K562 (cell line): ENCODE data around the gene TRMT1. TPM values are rescaled to one million over a fixed set of nuclear protein-coding genes. Genes with fewer than 3 reads are reported as not detected.

Source experiments
- CEBPG ChIP-seq, 3 experiments: fragments of 200-800 bp in 1 of 3; sonication (Bioruptor generic) in 1 of 3; sonication (generic) in 1 of 3; formaldehyde crosslinking in 1 of 3; IDR thresholded peaks in 2 of 3; conservative IDR thresholded peaks in 1 of 3; 2 replicates each; pipeline versions ENCODE4 v1.6.1 to v1.8.0; 2016 to 2022; ENCODE audit warnings: missing compliant biosample characterization in 2 of 3, missing genetic modification characterization in 2 of 3, mild to moderate bottlenecking in 1 of 3, missing genetic modification reagents in 1 of 3
- CHD7 ChIP-seq: fragments of 200-600 bp; sonication (generic); IDR thresholded peaks from one replicate; pipeline ENCODE4 v1.6.1; 2012; ENCODE audit warnings: mild to moderate bottlenecking, low read depth, low read length, inconsistent platforms
- CREM ChIP-seq: IDR thresholded peaks from 2 replicates; pipeline ENCODE4 v1.6.1; 2014; ENCODE audit warnings: antibody characterized with exemption, low read depth
- CTBP1 ChIP-seq: fragments of 450-650 bp; IDR thresholded peaks from 2 replicates; pipeline ENCODE4 v1.6.1; 2016; ENCODE audit warnings: borderline replicate concordance
- ESRRB ChIP-seq: fragments of 250-450 bp; sonication (Bioruptor Pico); IDR thresholded peaks from 2 replicates; pipeline ENCODE4 v1.5.0; 2020; ENCODE audit warnings: mild to moderate bottlenecking, moderate library complexity, borderline replicate concordance
- LCOR ChIP-seq: sonication (generic); formaldehyde crosslinking; IDR thresholded peaks from 2 replicates; pipeline ENCODE4 v1.8.0; 2022; ENCODE audit warnings: mild to moderate bottlenecking, missing genetic modification reagents
- MCM7 ChIP-seq, 2 experiments: fragments of 450-650 bp; IDR thresholded peaks; 2 replicates each; pipeline ENCODE4 v1.6.1; 2016 to 2018
- NBN ChIP-seq: fragments of 450-650 bp; IDR thresholded peaks from 2 replicates; pipeline ENCODE4 v1.6.1; 2016; ENCODE audit warnings: low read depth, mild to moderate bottlenecking
- NRF1 ChIP-seq, 2 experiments: fragments of 450-650 bp; IDR thresholded peaks in 1 of 2; conservative IDR thresholded peaks in 1 of 2; 2 replicates each; pipeline ENCODE4 v1.6.1; 2014; ENCODE audit warnings: mild to moderate bottlenecking in 2 of 2
- RFX1 ChIP-seq: fragments of 450-650 bp; IDR thresholded peaks from 2 replicates; pipeline ENCODE4 v1.6.1; 2016; ENCODE audit warnings: mild to moderate bottlenecking, moderate library complexity
- RNF2 ChIP-seq: sonication (generic); IDR thresholded peaks from 2 replicates; pipeline ENCODE4 v1.6.1; 2016
- SRSF1 ChIP-seq: fragments of 200-400 bp; formaldehyde crosslinking; IDR thresholded peaks from 2 replicates; pipeline ENCODE4 v1.6.1; 2017; ENCODE audit warnings: mild to moderate bottlenecking, low read depth, low read length, moderate library complexity
- TBP ChIP-seq: optimal IDR thresholded peaks from 2 replicates; pipeline ENCODE3; 2011; ENCODE audit warnings: low read depth, low read length, improper control_type of control experiment
- ZNF165 ChIP-seq: fragments of 250-450 bp; sonication (Bioruptor Pico); IDR thresholded peaks from 2 replicates; pipeline ENCODE4 v1.4.0; 2020; ENCODE audit warnings: borderline replicate concordance
- ZNF23 ChIP-seq: fragments of 250-450 bp; sonication (Bioruptor Pico); IDR thresholded peaks from 2 replicates; pipeline ENCODE4 v1.4.0; 2020; ENCODE audit warnings: mild to moderate bottlenecking
- ZNF239 ChIP-seq: fragments of 250-450 bp; sonication (Bioruptor Pico); IDR thresholded peaks from 2 replicates; pipeline ENCODE4 v1.4.0; 2020; ENCODE audit warnings: mild to moderate bottlenecking
- ZNF551 ChIP-seq: fragments of 250-450 bp; sonication (Bioruptor Pico); IDR thresholded peaks from 2 replicates; pipeline ENCODE4 v1.5.0; 2021; ENCODE audit warnings: mild to moderate bottlenecking, moderate library complexity
- ZNF75A ChIP-seq: fragments of 450-650 bp; formaldehyde crosslinking; IDR thresholded peaks from 2 replicates; pipeline ENCODE4 v1.4.0; 2020; ENCODE audit warnings: mild to moderate bottlenecking
- ZNF785 ChIP-seq: fragments of 250-450 bp; sonication (Bioruptor Pico); IDR thresholded peaks from 2 replicates; pipeline ENCODE4 v1.4.0; 2020; ENCODE audit warnings: mild to moderate bottlenecking
- polyA plus RNA-seq, 8 experiments: library from polyadenylated mRNA; depleted of rRNA in 4 of 8; stranded (reverse) in 5 of 8; unstranded in 3 of 8; fragments of >200 nt; fragmentation: Nextera tagmentation in 2 of 8; fragmentation: Illumina TruSeq in 1 of 8; extraction: Ambion mirVana in 2 of 8; extraction: Trizol in 1 of 8; gene quantifications; 2 replicates each; pipeline versions ENCODE4 v1.2.1 to v1.2.3, GENCODE V29; 2011 to 2014; ENCODE audit warnings: inconsistent platforms in 1 of 8, missing spikeins in 1 of 8
- total RNA-seq, 7 experiments: library from RNA; depleted of rRNA in 6 of 7; stranded (reverse); fragments of >200 nt in 6 of 7; fragmentation: Illumina TruSeq in 2 of 7; extraction: Trizol in 2 of 7; gene quantifications; 2 replicates each; pipeline versions ENCODE4 v1.2.1 to v1.2.3, GENCODE V29; 2011 to 2021; ENCODE audit warnings: low replicate concordance in 1 of 7

The TRMT1 gene
- total and polyA plus RNA-seq, 9 of the 15 experiments (the other 6 are each of a cell fraction or from before 2014, with no cell fraction given): 5.8 to 158 (median 54.3) TPM

- peak; percentile 84; the same call in 1 of the 2 replicates for TF ChIP-seq ESRRB
- no peak for TF ChIP-seq CHD7
- no peak for TF ChIP-seq ZNF785
- 0 out of 2 replicates have a peak, but pooled peaks have one; percentile 11 for TF ChIP-seq RNF2
- TF ChIP-seq SRSF1: no peak
- peak; percentile 90 for TF ChIP-seq ZNF551
- no peak for TF ChIP-seq CTBP1
- no peak for TF ChIP-seq ZNF239
- TF ChIP-seq CEBPG (CRISPR knock-in tag; IDR thresholded peaks at IDR 0.05): no peak
- TF ChIP-seq CEBPG (tag; conservative IDR thresholded peaks at IDR 0.05 in 1 of 2, IDR thresholded peaks at IDR 0.05 in 1 of 2): no peak
- TF ChIP-seq RFX1: no peak
- TF ChIP-seq TBP: no peak
- TF ChIP-seq MCM7 (IDR thresholded peaks at IDR 0.05): no peak
- TF ChIP-seq ZNF165: no peak
- TF ChIP-seq LCOR (CRISPR knock-in tag): 0 out of 2 replicates have a peak, but pooled peaks have one; percentile 19
- TF ChIP-seq NBN: no peak
- TF ChIP-seq NRF1 (conservative IDR thresholded peaks at IDR 0.05 in 1 of 2, IDR thresholded peaks at IDR 0.05 in 1 of 2): peak; percentile 19 to 45; a peak in 1 of 4 replicates
- no peak for TF ChIP-seq ZNF75A (CRISPR knock-in tag)
- no peak; the same call in 1 of the 2 replicates for TF ChIP-seq CREM
- no peak for TF ChIP-seq ZNF23 (CRISPR knock-in tag)
Measured at GRCh38 chr19:13097463-13098258, 18.9 kb downstream of the TRMT1 start (continued).
